DND-41 (cell line): ENCODE data around the gene PITPNM3.

ENCODE experiments used
- CTCF ChIP-seq: IDR thresholded peaks from 2 replicates; pipeline ENCODE4 v1.5.1; 2012; ENCODE audit warnings: borderline replicate concordance, low read length, moderate library complexity, mild to moderate bottlenecking; ENCODE audit not compliant: poor library complexity, severe bottlenecking; ENCODE audit errors: extremely low read depth
- EZH2 ChIP-seq: IDR thresholded peaks from 3 replicates; pipeline ENCODE4 v1.6.1; 2012; ENCODE audit warnings: borderline replicate concordance, low read depth, mild to moderate bottlenecking, moderate library complexity, low read length, inconsistent platforms; ENCODE audit not compliant: severe bottlenecking

GRCh38 chr17:6497496-6498221 lies 58.7 kb downstream of the PITPNM3 start:
- TF ChIP-seq CTCF (no peak), EZH2 (no peak)
